Esophagus squamous epithelium (tissue), 4 donors: Measurements from ENCODE around the gene DSCAML1.

ENCODE experiments used
- CTCF ChIP-seq, 6 experiments: fragments of 450-650 bp in 4 of 6; fragments of 200-600 bp in 2 of 6; sonication (generic) in 2 of 6; IDR thresholded peaks; one replicate each; pipeline ENCODE4 v1.5.1; 2016 to 2019; ENCODE audit warnings: antibody characterized with exemption in 6 of 6, mild to moderate bottlenecking in 4 of 6, moderate library complexity in 4 of 6
- POLR2A ChIP-seq, 4 donors: fragments of 450-650 bp; IDR thresholded peaks; one replicate each; pipeline ENCODE4 v1.6.1; 2017; ENCODE audit warnings: antibody characterized with exemption in 4 of 4, mild to moderate bottlenecking in 4 of 4, moderate library complexity in 3 of 4

DNA sequence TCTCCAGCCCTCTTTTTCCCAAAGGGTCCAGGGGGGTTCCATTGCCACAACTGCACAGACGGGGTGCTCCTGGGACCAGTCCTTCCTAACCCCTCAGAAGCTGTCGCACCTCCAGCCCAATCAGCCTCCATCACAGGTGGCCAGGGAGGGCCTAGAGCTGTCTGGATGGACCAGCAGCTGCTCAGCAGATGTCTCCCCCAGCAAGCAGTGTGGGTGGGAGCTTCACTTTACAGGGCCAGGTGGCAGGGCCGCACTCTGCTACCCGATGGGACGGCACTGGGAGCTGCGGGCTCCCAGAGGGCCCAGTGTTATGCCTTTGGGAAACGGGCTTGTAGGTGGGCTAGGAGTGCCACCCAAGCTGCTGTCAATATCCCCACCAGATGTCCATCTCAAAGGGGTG lies 120.5 kb downstream of the DSCAML1 start:
- TF ChIP-seq CTCF (IDR thresholded peaks at IDR 0.05) (no peak), POLR2A (IDR thresholded peaks at IDR 0.05) (no peak)
